Measurements from ENCODE around the gene TGOLN2. TPM values are rescaled to one million over a fixed set of nuclear protein-coding genes. Genes with fewer than 3 reads are reported as not detected.

The TGOLN2 gene
- total RNA-seq, 2 donors from 2014 or later = 140 to 165 TPM

DNA sequence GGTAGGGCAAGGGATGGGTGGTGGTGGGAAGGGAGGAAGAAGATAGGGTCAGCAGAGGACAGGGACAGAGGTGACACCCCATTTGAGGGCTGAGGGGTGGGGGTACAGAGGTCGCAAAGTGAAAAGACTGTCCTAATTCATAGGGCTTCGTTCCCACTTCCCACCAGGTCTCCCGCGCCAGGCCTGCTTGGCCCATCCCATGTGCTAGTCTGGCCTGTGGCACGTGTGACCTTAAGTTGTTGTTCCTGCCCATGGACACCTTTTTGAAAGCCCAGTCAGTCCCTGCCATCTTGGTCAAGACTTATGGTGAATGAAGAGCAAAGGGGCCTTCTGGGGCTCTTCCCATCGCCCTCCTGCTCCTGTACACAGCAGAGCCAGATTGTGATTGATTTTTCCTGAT, 46.2 kb downstream of the TGOLN2 start:
- Histone ChIP-seq H3K27me3 (replicated peaks; ENCODE audit: insufficient read depth) (no peaks in the 10 kb centered on the region), H3K4me1 (replicated peaks) (no peaks in the 10 kb centered on the region), H3K4me3 (no peak overlapping the region), H3K36me3 (no peaks in the 10 kb centered on the region), H3K9me3 (no peaks in the 10 kb centered on the region), H3K27ac (no peak overlapping the region)
- TF ChIP-seq POLR2A (IDR thresholded peaks at IDR 0.05) (no peak), POLR2AphosphoS5 (IDR thresholded peaks at IDR 0.05) (no peak)
- TF ChIP-seq, protein P1, sequence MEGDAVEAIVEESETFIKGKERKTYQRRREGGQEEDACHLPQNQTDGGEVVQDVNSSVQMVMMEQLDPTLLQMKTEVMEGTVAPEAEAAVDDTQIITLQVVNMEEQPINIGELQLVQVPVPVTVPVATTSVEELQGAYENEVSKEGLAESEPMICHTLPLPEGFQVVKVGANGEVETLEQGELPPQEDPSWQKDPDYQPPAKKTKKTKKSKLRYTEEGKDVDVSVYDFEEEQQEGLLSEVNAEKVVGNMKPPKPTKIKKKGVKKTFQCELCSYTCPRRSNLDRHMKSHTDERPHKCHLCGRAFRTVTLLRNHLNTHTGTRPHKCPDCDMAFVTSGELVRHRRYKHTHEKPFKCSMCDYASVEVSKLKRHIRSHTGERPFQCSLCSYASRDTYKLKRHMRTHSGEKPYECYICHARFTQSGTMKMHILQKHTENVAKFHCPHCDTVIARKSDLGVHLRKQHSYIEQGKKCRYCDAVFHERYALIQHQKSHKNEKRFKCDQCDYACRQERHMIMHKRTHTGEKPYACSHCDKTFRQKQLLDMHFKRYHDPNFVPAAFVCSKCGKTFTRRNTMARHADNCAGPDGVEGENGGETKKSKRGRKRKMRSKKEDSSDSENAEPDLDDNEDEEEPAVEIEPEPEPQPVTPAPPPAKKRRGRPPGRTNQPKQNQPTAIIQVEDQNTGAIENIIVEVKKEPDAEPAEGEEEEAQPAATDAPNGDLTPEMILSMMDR (IDR thresholded peaks at IDR 0.05) = no peak
- DNase-seq (ENCODE audit: low spot score) = no peak
- 89% methylated on average over 6 of the region's 6 CpGs for WGBS
- intact Hi-C loops (cut with DNase I) = loop anchor here (5.0 kb wide), 1 partner anchor 34 kb away; no protein-coding TSS in a partner anchor

DNA sequence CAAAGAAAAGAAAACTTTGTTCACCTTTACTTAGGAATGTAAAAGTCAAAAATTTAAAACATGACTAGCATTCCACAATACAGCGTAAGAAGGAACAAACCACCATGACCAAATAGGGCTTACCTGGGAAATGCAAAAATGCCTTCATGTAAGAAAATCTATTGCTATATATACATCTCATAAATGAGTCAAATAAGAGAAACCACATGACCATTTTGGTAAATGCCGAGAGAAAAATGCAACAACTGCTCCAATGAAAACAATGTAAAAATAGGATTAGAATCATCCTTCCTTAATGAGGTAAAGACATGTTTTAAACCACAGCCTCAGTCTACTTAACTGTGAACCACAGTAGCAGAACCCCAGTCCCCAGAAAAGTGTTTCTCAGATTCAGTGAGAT, 49.4 kb downstream of the TGOLN2 start:
- H3K36me3 ChIP-seq = no peaks in the 10 kb centered on the region
- TF ChIP-seq, protein P1 (IDR thresholded peaks at IDR 0.05) = no peak
- TF ChIP-seq POLR2A (IDR thresholded peaks at IDR 0.05) (no peak), POLR2AphosphoS5 (IDR thresholded peaks at IDR 0.05) (no peak)
- no peaks in the 10 kb centered on the region for H3K4me1 ChIP-seq (replicated peaks)
- 34% methylated on average over 2 of the region's 2 CpGs for WGBS
- peak overlapping the region in 1 of 2 donors; percentile 8 for H3K27ac ChIP-seq
- no peaks in the 10 kb centered on the region for H3K27me3 ChIP-seq (replicated peaks; ENCODE audit: insufficient read depth)
- H3K4me3 ChIP-seq = no peak overlapping the region
- intact Hi-C loops (cut with DNase I) = loop anchor here (10.0 kb wide), 1 partner anchor 354 kb away; no protein-coding TSS in a partner anchor
- DNase-seq (ENCODE audit: low spot score) = no peak
- no peaks in the 10 kb centered on the region for H3K9me3 ChIP-seq

DNA sequence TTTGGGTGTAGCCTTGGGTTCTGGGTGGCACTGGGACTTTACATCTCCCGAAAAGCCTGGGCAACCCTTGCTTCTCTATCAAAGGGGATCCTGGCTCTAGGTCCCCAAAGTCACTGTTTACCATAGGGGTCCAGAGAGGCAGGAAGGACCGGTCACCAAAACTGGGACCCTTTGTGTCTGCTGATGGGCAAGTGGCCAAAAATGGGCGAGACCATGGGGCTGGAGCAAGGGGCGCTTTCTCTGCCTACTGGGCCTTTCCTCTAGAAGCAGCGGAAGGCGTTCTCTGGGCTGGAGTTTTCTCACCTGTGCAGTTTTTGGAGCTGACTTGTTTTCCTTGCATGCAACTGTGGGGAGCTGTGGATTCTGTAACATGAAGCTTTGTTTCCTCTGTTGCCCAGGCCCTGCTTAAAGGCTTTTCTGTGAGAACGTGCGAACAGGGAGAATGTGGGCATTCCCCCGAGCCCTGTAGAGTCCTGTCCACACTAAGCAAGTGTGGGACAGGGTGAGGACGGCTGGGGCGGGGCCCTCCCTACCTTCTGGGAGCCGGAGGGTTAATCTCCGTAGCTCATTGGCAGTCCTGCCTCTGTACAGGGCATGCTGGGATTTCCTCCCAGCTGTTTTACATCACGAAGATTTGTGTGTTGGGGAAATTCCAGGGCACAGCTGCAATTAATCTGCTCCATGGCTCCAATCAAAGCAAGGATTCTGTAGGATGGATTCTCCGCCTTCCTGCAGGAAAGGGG, 50.2 kb downstream of the TGOLN2 start:
- Histone ChIP-seq H3K4me3 (no peak overlapping the region), H3K36me3 (no peaks in the 10 kb centered on the region), H3K27me3 (replicated peaks; ENCODE audit: insufficient read depth) (no peaks in the 10 kb centered on the region), H3K9me3 (no peaks in the 10 kb centered on the region), H3K4me1 (replicated peaks) (no peaks in the 10 kb centered on the region), H3K27ac (peak overlapping the region in 1 of 2 donors; percentile 8)
- DNase-seq (ENCODE audit: low spot score) = peak; percentile 26
- no peak for TF ChIP-seq POLR2A (IDR thresholded peaks at IDR 0.05)
- peak; percentile 16 for TF ChIP-seq POLR2AphosphoS5 (IDR thresholded peaks at IDR 0.05)
- WGBS = 26% methylated on average over 15 of the region's 15 CpGs
- intact Hi-C loops (cut with DNase I) = loop anchor here (10.0 kb wide), 1 partner anchor 353 kb away; no protein-coding TSS in a partner anchor

DNA sequence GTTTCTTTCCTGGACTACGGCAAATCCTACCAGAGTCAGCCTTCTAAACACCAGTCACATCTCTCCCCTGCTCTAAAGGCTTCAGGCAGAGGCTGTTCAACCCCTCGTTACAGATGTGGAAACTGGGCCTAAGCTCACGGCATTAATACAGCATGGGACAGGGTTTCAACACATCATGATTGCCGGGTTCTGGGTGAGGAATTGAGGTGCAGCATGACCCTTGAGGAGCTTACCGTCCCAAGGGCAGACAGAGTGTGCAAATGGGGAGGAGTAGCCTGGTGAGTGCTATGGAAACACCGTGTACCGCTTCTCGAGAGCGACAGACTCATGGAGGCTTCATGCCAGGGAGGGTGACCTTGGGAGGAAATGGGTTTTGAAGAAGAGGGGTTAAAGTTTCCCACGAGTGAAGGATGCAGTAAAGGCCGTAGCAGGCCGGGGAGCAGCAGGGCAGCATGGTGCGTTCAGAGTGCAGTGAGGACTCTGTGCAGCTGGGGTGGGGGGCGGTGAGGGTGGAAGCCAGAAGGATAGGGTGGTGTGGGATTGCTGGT, 51.1 kb downstream of the TGOLN2 start:
- DNase-seq (ENCODE audit: low spot score) = no peak
- TF ChIP-seq POLR2AphosphoS5 (IDR thresholded peaks at IDR 0.05) = no peak
- no peak for TF ChIP-seq POLR2A (IDR thresholded peaks at IDR 0.05)
- TF ChIP-seq, protein P1 (IDR thresholded peaks at IDR 0.05) = no peak

DNA sequence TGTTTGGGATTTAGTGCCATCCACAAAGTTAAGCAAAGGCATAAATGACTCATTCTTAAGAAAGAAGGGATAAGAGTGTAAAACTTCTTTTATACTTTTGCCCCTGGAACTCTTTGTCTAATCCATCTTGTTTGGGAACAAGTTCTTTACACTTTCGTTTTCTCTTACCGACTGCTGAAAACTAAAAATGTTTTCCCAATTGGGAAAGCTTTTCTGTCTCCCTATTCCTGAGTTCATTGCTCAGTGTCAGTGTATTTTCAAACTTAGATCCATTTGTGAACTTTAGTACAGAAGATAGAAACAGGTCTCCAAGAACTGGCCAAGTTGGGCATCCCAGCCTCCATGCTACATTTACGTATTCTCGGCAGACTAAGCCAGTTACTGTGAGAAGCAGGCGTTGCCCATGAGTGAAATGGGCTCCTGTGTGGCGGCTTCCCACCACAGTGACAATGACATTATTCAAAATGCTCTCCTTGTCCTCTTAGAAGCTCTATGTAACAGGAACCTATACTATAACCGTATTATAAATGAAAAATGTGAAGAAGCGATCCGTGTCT, 51.7 kb downstream of the TGOLN2 start:
- no peak for DNase-seq (ENCODE audit: low spot score)
- no peak for TF ChIP-seq POLR2AphosphoS5 (IDR thresholded peaks at IDR 0.05)
- TF ChIP-seq POLR2A (IDR thresholded peaks at IDR 0.05) = no peak
- TF ChIP-seq, protein P1 (IDR thresholded peaks at IDR 0.05) = no peak
- H3K4me3 ChIP-seq = no peak overlapping the region
- H3K27me3 ChIP-seq (replicated peaks; ENCODE audit: insufficient read depth) = no peaks in the 10 kb centered on the region
- WGBS = 65% methylated on average over 9 of the region's 9 CpGs
- peak overlapping the region; percentile 30 to 40 for H3K27ac ChIP-seq
- H3K36me3 ChIP-seq = no peaks in the 10 kb centered on the region
- H3K9me3 ChIP-seq = no peaks in the 10 kb centered on the region
- intact Hi-C loops (cut with DNase I) = loop anchor here (10.0 kb wide), 1 partner anchor 351 kb away; no protein-coding TSS in a partner anchor
- no peaks in the 10 kb centered on the region for H3K4me1 ChIP-seq (replicated peaks)

More for the DNA sequence above, 51.1 kb downstream of the TGOLN2 start:
- no peaks in the 10 kb centered on the region for H3K27me3 ChIP-seq (replicated peaks; ENCODE audit: insufficient read depth)
- H3K9me3 ChIP-seq = no peaks in the 10 kb centered on the region
- no peak overlapping the region for H3K4me3 ChIP-seq
- peak overlapping the region; percentile 30 to 40 for H3K27ac ChIP-seq
- H3K36me3 ChIP-seq = no peaks in the 10 kb centered on the region
- no peaks in the 10 kb centered on the region for H3K4me1 ChIP-seq (replicated peaks)
- 69% methylated on average over 14 of the region's 14 CpGs for WGBS
- intact Hi-C loops (cut with DNase I) = loop anchor here (10.0 kb wide), 1 partner anchor 352 kb away; no protein-coding TSS in a partner anchor

All from prostate gland (tissue), 2 donors.